Measurements from ENCODE around the gene BRINP2. TPM values are rescaled to one million over a fixed set of nuclear protein-coding genes. Genes with fewer than 3 reads are reported as not detected.

BRINP2 gene
- total RNA-seq, 1 experiment from 2014 or later = not detected

DNA sequence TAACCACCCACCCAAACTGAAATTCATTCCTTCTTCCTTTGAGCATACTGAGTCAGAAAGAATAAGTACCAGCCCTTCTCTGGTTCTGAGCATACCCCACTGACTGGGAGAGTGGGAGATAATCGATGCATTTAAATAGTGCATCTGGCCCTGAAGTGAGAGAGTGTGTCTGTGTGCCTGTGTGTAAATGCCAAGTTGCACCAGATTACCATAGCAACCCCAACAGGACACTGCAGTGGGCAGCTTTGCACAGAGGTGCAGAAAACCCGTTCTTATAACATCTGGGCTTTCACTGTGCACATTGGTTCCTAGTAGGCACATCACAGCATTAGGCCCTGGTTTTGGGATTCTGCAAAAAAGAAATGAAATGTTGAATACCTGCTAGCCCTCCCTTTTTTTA, 8.5 kb upstream of the BRINP2 start:
- intact Hi-C loops (cut with micrococcal nuclease; ENCODE audit: unreplicated experiment) = no loop called here
- BruUV-seq (replicated peaks) = no TSS peak

DNA sequence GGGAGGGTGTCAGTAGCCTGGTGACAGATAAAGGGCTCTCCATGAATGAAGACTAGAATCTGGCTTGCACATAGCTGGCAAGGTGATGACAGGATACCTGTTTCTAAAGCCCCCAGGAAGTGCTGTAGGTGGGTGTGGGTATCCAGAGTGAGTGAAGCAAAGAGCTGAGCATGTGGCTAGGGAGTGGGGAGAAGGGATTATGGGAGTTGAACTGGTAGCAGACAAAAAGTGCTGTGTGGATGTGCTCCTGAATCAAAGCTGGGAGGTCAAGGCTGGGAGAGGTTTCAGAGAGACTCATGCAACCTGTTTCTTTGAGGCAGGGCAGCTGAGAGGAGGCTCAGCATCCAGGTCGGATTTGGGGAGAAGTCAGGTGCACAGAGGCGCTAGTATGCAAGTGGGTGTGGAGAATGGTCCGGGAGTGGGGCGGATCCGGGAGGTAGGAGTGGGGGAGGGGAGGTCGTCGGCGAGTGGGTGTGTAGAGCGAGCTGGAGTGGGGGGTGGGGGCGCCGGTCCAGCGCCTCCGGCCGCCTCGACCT, 6.8 kb upstream of the BRINP2 start:
- H3K4me1 Mint-ChIP-seq (ENCODE audit: low read depth, unreplicated experiment) = peaks cover 10% of the 10 kb centered on the region
- intact Hi-C loops (cut with micrococcal nuclease; ENCODE audit: unreplicated experiment) = no loop called here
- H3K4me3 Mint-ChIP-seq (ENCODE audit: low read depth, unreplicated experiment) = no peak overlapping the region
- DNase-seq = no peak
- TF ChIP-seq, protein P1, sequence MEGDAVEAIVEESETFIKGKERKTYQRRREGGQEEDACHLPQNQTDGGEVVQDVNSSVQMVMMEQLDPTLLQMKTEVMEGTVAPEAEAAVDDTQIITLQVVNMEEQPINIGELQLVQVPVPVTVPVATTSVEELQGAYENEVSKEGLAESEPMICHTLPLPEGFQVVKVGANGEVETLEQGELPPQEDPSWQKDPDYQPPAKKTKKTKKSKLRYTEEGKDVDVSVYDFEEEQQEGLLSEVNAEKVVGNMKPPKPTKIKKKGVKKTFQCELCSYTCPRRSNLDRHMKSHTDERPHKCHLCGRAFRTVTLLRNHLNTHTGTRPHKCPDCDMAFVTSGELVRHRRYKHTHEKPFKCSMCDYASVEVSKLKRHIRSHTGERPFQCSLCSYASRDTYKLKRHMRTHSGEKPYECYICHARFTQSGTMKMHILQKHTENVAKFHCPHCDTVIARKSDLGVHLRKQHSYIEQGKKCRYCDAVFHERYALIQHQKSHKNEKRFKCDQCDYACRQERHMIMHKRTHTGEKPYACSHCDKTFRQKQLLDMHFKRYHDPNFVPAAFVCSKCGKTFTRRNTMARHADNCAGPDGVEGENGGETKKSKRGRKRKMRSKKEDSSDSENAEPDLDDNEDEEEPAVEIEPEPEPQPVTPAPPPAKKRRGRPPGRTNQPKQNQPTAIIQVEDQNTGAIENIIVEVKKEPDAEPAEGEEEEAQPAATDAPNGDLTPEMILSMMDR (IDR thresholded peaks at IDR 0.05; ENCODE audit: unreplicated experiment) = no peak
- BruUV-seq (replicated peaks) = no TSS peak
- no peaks in the 10 kb centered on the region for H3K36me3 Mint-ChIP-seq (ENCODE audit: insufficient read depth, unreplicated experiment)
- no peak overlapping the region for H3K27ac Mint-ChIP-seq (ENCODE audit: unreplicated experiment)
- H3K27me3 Mint-ChIP-seq (ENCODE audit: unreplicated experiment) = peaks cover 63% of the 10 kb centered on the region
- CTCF ChIA-PET = interaction anchor here (0.6 kb wide), 1 partner anchor 142 kb away, joined by 4 read pairs; no protein-coding TSS in a partner anchor
- H3K9me3 Mint-ChIP-seq (ENCODE audit: low read depth, unreplicated experiment) = peaks cover 2% of the 10 kb centered on the region

More for the DNA sequence above, 8.5 kb upstream of the BRINP2 start:
- Mint-ChIP-seq H3K27ac (ENCODE audit: unreplicated experiment) (no peak overlapping the region), H3K9me3 (ENCODE audit: low read depth, unreplicated experiment) (peaks cover 2% of the 10 kb centered on the region), H3K27me3 (ENCODE audit: unreplicated experiment) (peaks cover 64% of the 10 kb centered on the region), H3K4me1 (ENCODE audit: low read depth, unreplicated experiment) (peaks cover 10% of the 10 kb centered on the region), H3K4me3 (ENCODE audit: low read depth, unreplicated experiment) (no peak overlapping the region), H3K36me3 (ENCODE audit: insufficient read depth, unreplicated experiment) (no peaks in the 10 kb centered on the region)
- CTCF ChIA-PET = interaction anchor here (0.6 kb wide), 1 partner anchor 263 kb away, joined by 3 read pairs; no protein-coding TSS in a partner anchor
- DNase-seq = no peak
- TF ChIP-seq, protein P1 (IDR thresholded peaks at IDR 0.05; ENCODE audit: unreplicated experiment) = no peak

DNA sequence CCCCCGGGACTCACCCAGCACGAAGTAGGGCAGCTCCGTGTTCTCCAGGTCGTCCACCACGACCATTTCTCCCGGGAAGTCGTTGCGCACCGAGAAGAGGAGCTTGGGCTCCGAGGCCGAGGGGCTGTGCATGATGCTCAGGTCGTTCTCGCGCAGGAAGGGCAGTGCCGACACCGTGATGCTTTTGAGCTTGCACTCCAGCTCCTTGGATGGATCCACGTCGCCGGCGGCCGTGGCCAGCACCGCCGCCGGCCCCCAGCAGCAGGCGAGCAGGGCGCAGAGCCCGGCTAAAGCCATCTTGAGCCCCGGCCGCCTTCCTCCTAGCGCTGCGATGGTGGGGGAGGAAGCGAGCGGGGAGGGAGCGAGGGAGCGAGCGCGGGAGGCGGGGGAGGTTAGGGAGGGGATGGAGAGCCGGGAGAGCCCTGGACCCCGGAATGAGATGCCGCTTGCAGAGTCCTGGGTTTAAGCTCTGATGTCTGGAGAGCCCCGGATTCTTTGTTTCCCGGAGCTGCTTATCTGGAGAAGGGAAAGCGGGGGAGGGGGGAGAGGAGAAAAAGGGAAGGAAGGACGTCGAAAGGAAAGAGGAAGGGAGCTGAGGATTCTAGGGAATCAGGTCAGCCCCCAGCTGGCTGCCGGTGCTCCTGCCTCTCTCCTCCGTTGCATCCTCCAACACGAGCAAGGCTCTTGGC, 6.2 kb upstream of the BRINP2 start, which contains the start of gene ASTN1:
ASTN1 (minus strand) TSS at position 333 of the 689 bp plus-strand sequence; CDS start at position 297, 36 bp downstream.
- peaks cover 63% of the 10 kb centered on the region for H3K27me3 Mint-ChIP-seq (ENCODE audit: unreplicated experiment)
- no peak for DNase-seq
- intact Hi-C loops (cut with micrococcal nuclease; ENCODE audit: unreplicated experiment) = no loop called here
- CTCF ChIA-PET = interaction anchor here (0.6 kb wide), 1 partner anchor 141 kb away, joined by 4 read pairs; no protein-coding TSS in a partner anchor
- H3K36me3 Mint-ChIP-seq (ENCODE audit: insufficient read depth, unreplicated experiment) = no peaks in the 10 kb centered on the region
- H3K27ac Mint-ChIP-seq (ENCODE audit: unreplicated experiment) = no peak within 1 kb of the TSS
- H3K4me1 Mint-ChIP-seq (ENCODE audit: low read depth, unreplicated experiment) = peaks cover 10% of the 10 kb centered on the region
- BruUV-seq (replicated peaks) = no TSS peak
- TF ChIP-seq, protein P1 (IDR thresholded peaks at IDR 0.05; ENCODE audit: unreplicated experiment) = no peak
- peaks cover 2% of the 10 kb centered on the region for H3K9me3 Mint-ChIP-seq (ENCODE audit: low read depth, unreplicated experiment)
- no peak within 1 kb of the TSS for H3K4me3 Mint-ChIP-seq (ENCODE audit: low read depth, unreplicated experiment)

GRCh38 chr1:177165069-177165439, 5.7 kb upstream of the BRINP2 start:
- BruUV-seq (replicated peaks) = no TSS peak
- H3K27me3 Mint-ChIP-seq (ENCODE audit: unreplicated experiment) = peaks cover 63% of the 10 kb centered on the region
- TF ChIP-seq, protein P1 (IDR thresholded peaks at IDR 0.05; ENCODE audit: unreplicated experiment) = no peak
- H3K4me3 Mint-ChIP-seq (ENCODE audit: low read depth, unreplicated experiment) = no peak overlapping the region
- peaks cover 2% of the 10 kb centered on the region for H3K9me3 Mint-ChIP-seq (ENCODE audit: low read depth, unreplicated experiment)
- H3K27ac Mint-ChIP-seq (ENCODE audit: unreplicated experiment) = no peak overlapping the region
- H3K36me3 Mint-ChIP-seq (ENCODE audit: insufficient read depth, unreplicated experiment) = no peaks in the 10 kb centered on the region
- CTCF ChIA-PET = no interaction called here
- peaks cover 10% of the 10 kb centered on the region for H3K4me1 Mint-ChIP-seq (ENCODE audit: low read depth, unreplicated experiment)
- intact Hi-C loops (cut with micrococcal nuclease; ENCODE audit: unreplicated experiment) = no loop called here
- DNase-seq = no peak

Measured in Calu3 (cell line).